ENCODE data around the gene WHAMM.

Gene WHAMM

GRCh38 chr15:82874961-82875360, 65.5 kb downstream of the WHAMM start:
- Mint-ChIP-seq H3K27ac (no peak overlapping the region), H3K36me3 (ENCODE audit: low read depth) (peaks cover 6% of the 10 kb centered on the region), H3K27me3 (ENCODE audit: low read depth) (no peaks in the 10 kb centered on the region), H3K9me3 (no peaks in the 10 kb centered on the region), H3K4me3 (no peak overlapping the region), H3K4me1 (ENCODE audit: low read depth) (no peaks in the 10 kb centered on the region)
- no peak for DNase-seq (ENCODE audit: low spot score)

- H3K27ac Mint-ChIP-seq, result no peak overlapping the region
- no peaks in the 10 kb centered on the region for H3K9me3 Mint-ChIP-seq
- no peaks in the 10 kb centered on the region for H3K4me1 Mint-ChIP-seq (ENCODE audit: low read depth)
- no peak for DNase-seq (ENCODE audit: low spot score)
- H3K36me3 Mint-ChIP-seq (ENCODE audit: low read depth), result peaks cover 6% of the 10 kb centered on the region
- no peaks in the 10 kb centered on the region for H3K27me3 Mint-ChIP-seq (ENCODE audit: low read depth)
- H3K4me3 Mint-ChIP-seq, result no peak overlapping the region
These were observed 66.1 kb downstream of the WHAMM start for GRCh38 chr15:82875411-82876003.

GRCh38 chr15:82877825-82878224, 68.4 kb downstream of the WHAMM start:
- Mint-ChIP-seq H3K4me3 (no peak overlapping the region), H3K27me3 (ENCODE audit: low read depth) (no peaks in the 10 kb centered on the region), H3K36me3 (ENCODE audit: low read depth) (peaks cover 7% of the 10 kb centered on the region), H3K4me1 (ENCODE audit: low read depth) (no peaks in the 10 kb centered on the region), H3K9me3 (no peaks in the 10 kb centered on the region), H3K27ac (no peak overlapping the region)
- DNase-seq (ENCODE audit: low spot score), result no peak

GRCh38 chr15:82878325-82878724, 68.9 kb downstream of the WHAMM start:
- no peaks in the 10 kb centered on the region for H3K4me1 Mint-ChIP-seq (ENCODE audit: low read depth)
- no peaks in the 10 kb centered on the region for H3K9me3 Mint-ChIP-seq
- H3K27ac Mint-ChIP-seq, result no peak overlapping the region
- H3K4me3 Mint-ChIP-seq, result no peak overlapping the region
- no peak for DNase-seq (ENCODE audit: low spot score)
- no peaks in the 10 kb centered on the region for H3K27me3 Mint-ChIP-seq (ENCODE audit: low read depth)
- peaks cover 7% of the 10 kb centered on the region for H3K36me3 Mint-ChIP-seq (ENCODE audit: low read depth)

GRCh38 chr15:82880704-82881103, 71.3 kb downstream of the WHAMM start:
- Mint-ChIP-seq H3K9me3 (no peaks in the 10 kb centered on the region), H3K27ac (no peak overlapping the region), H3K27me3 (ENCODE audit: low read depth) (no peaks in the 10 kb centered on the region), H3K4me3 (no peak overlapping the region), H3K36me3 (ENCODE audit: low read depth) (peaks cover 4% of the 10 kb centered on the region), H3K4me1 (ENCODE audit: low read depth) (no peaks in the 10 kb centered on the region)
- DNase-seq (ENCODE audit: low spot score), result no peak

GRCh38 chr15:82881747-82882146, 72.3 kb downstream of the WHAMM start:
- no peaks in the 10 kb centered on the region for H3K4me1 Mint-ChIP-seq (ENCODE audit: low read depth)
- no peaks in the 10 kb centered on the region for H3K9me3 Mint-ChIP-seq
- H3K27ac Mint-ChIP-seq, result no peak overlapping the region
- peaks cover 4% of the 10 kb centered on the region for H3K36me3 Mint-ChIP-seq (ENCODE audit: low read depth)
- H3K27me3 Mint-ChIP-seq (ENCODE audit: low read depth), result no peaks in the 10 kb centered on the region
- no peak for DNase-seq (ENCODE audit: low spot score)
- no peak overlapping the region for H3K4me3 Mint-ChIP-seq

GRCh38 chr15:82882273-82882928, 73.0 kb downstream of the WHAMM start:
- no peaks in the 10 kb centered on the region for H3K4me1 Mint-ChIP-seq (ENCODE audit: low read depth)
- H3K27ac Mint-ChIP-seq, result no peak overlapping the region
- H3K36me3 Mint-ChIP-seq (ENCODE audit: low read depth), result peaks cover 4% of the 10 kb centered on the region
- H3K27me3 Mint-ChIP-seq (ENCODE audit: low read depth), result no peaks in the 10 kb centered on the region
- no peak overlapping the region for H3K4me3 Mint-ChIP-seq
- DNase-seq (ENCODE audit: low spot score), result no peak
- no peaks in the 10 kb centered on the region for H3K9me3 Mint-ChIP-seq

Data from T-helper 2 cell treated with Interferon-gamma antibody and Interleukin-4, amounts not matched to agents 5 μg/mL and 100 μg/mL, for 36 hours (primary cell).